GM18868 (cell line): ENCODE measurements around the gene STARD5.

Source experiments
- ATAC-seq: cut with Tn5 transposase; IDR thresholded peaks from one replicate; pipeline ENCODE4 v1.9.1; 2021; ENCODE audit warnings: mild to moderate bottlenecking, moderate library complexity; ENCODE audit not compliant: unreplicated experiment

Gene STARD5

DNA sequence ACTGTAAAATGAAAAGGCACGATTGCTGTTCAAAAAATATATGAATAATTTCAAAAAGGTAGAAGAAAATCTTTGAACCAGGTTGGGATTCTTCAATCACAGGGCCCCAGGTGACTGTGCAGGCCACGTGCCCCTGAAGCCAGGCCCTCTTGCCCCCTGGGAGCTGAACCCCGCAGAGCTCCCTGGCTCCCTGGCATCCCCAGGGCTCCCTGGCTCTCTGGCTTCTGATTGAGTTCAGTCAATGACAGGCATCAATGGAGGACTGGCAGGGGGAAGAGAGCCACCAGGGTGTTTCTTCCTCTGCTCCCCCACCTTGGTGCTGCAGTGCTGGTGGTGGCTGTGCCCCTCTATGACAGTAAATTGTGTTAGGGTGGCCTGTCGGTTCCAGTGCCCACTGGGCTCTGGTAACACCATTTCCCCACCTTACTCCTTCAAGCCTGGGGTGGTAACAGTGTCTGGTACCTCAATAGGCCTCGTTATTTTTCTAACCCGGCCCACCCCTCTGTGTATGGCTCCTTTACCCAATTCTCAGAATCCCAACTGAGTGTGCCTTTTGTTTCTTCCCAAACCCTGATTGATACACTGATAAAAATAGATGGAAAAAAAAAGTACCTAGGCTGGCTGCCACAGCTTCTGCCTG lies 62.6 kb downstream of the STARD5 start:
- no peak for ATAC-seq

DNA sequence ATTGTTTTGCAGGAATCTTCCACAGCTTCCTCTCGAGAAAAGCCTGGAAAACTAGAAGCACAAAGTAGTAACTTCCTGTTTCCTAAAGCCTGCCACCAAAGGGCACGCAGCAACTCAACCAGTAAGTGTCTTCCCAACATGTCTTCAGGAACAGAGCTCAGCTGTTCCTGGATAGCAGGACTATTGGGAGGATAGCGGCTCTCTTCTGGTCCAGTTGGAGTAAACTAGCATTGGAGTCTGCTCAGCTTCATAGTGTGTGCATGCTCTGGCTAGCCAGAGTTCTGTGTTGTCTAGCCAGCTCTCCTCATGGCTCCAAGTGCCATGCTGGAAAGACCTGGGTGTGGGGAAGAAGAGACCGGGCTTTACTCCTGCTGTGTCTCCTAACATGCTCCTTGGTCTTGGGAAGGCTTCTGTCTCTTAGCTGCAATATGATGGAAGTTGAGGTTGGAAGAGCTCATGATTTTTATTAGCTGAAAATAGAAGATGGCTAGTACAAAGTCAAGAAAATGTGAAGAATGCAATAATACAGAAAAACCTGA lies 64.1 kb downstream of the STARD5 start:
- no peak for ATAC-seq
